Measurements from ENCODE around the gene PGPEP1.
"Not testable (repeated sequence)": the region's sequence is repeated elsewhere in the genome, so short reads cannot be mapped to it uniquely, and the experiment has no call there.

The PGPEP1 gene

GRCh38 chr19:18391509-18392075 is 51.2 kb downstream of the PGPEP1 start:
- DNase-seq (ENCODE audit: low read depth), result no peak

GRCh38 chr19:18392417-18392816 is 52.0 kb downstream of the PGPEP1 start:
- no peak for DNase-seq (ENCODE audit: low read depth)

GRCh38 chr19:18392926-18393325 is 52.5 kb downstream of the PGPEP1 start:
- no peak for DNase-seq (ENCODE audit: low read depth)

- DNase-seq (ENCODE audit: low read depth), result no peak
Measured at GRCh38 chr19:18393836-18394235, 53.4 kb downstream of the PGPEP1 start.

- no peak for DNase-seq (ENCODE audit: low read depth)
Measured at GRCh38 chr19:18396471-18397241, 56.3 kb downstream of the PGPEP1 start.

- DNase-seq (ENCODE audit: low read depth), result no peak
Measured at GRCh38 chr19:18397242-18398202, 57.1 kb downstream of the PGPEP1 start, which contains the start of gene LRRC25. TSS of gene LRRC25 (minus strand) at chr19:18397622. CDS start at chr19:18396963, 659 bp downstream.

GRCh38 chr19:18399008-18399407 is 58.6 kb downstream of the PGPEP1 start:
- no peak for DNase-seq (ENCODE audit: low read depth)

GRCh38 chr19:18401580-18402112 is 61.2 kb downstream of the PGPEP1 start:
- DNase-seq (ENCODE audit: low read depth), result no peak

- DNase-seq (ENCODE audit: low read depth), result not testable (repeated sequence)
Measured at GRCh38 chr19:18402455-18403248, 62.3 kb downstream of the PGPEP1 start.

GRCh38 chr19:18405754-18406153 is 65.4 kb downstream of the PGPEP1 start:
- not testable (repeated sequence) for DNase-seq (ENCODE audit: low read depth)

GRCh38 chr19:18406749-18407148 is 66.4 kb downstream of the PGPEP1 start:
- no peak for DNase-seq (ENCODE audit: low read depth)

GRCh38 chr19:18408053-18408476 is 67.7 kb downstream of the PGPEP1 start:
- no peak for DNase-seq (ENCODE audit: low read depth)

- DNase-seq (ENCODE audit: low read depth), result no peak
Measured at GRCh38 chr19:18412610-18413239, 72.3 kb downstream of the PGPEP1 start.

GRCh38 chr19:18414504-18415177 is 74.2 kb downstream of the PGPEP1 start:
- no peak for DNase-seq (ENCODE audit: low read depth)

GRCh38 chr19:18415178-18415867 is 74.9 kb downstream of the PGPEP1 start:
- no peak for DNase-seq (ENCODE audit: low read depth)

GRCh38 chr19:18416778-18417249 is 76.4 kb downstream of the PGPEP1 start:
- no peak for DNase-seq (ENCODE audit: low read depth)

- no peak for DNase-seq (ENCODE audit: low read depth)
Measured at GRCh38 chr19:18417250-18418028, 77.0 kb downstream of the PGPEP1 start.

- DNase-seq (ENCODE audit: low read depth), result no peak
Measured at GRCh38 chr19:18418029-18418482, 77.7 kb downstream of the PGPEP1 start.
